ENCODE results near the gene ATP2C1.
"Not testable (repeated sequence)": the region's sequence is repeated elsewhere in the genome, so short reads cannot be mapped to it uniquely, and the experiment has no call there.

GRCh38 chr3:130862130-130862529, 31.8 kb upstream of the ATP2C1 start:
- not testable (repeated sequence) for TF ChIP-seq POLR2A (IDR thresholded peaks at IDR 0.05; ENCODE audit: low read length); GATA1 (IDR thresholded peaks at IDR 0.05; ENCODE audit: low read depth, low read length)
